Adrenal gland (tissue), 5 donors: ENCODE measurements around the gene ABHD14A.

Experiments
- CTCF ChIP-seq, 6 experiments: fragments of 450-650 bp in 4 of 6; fragments of 200-600 bp in 2 of 6; sonication (generic) in 1 of 6; IDR thresholded peaks; 1 replicate in 5 of 6; 2 replicates in 1 of 6; pipeline versions ENCODE4 v1.5.1 to v1.8.0; 2016 to 2021; ENCODE audit warnings: antibody characterized with exemption in 6 of 6, mild to moderate bottlenecking in 2 of 6, moderate library complexity in 1 of 6
- POLR2A ChIP-seq, 2 donors: fragments of 450-650 bp; IDR thresholded peaks; one replicate each; pipeline ENCODE4 v1.6.1; 2017; ENCODE audit warnings: antibody characterized with exemption in 2 of 2, mild to moderate bottlenecking in 2 of 2, moderate library complexity in 1 of 2
- donor health status: DM: no; HTN: no; CAD: no.

- TF ChIP-seq CTCF (IDR thresholded peaks at IDR 0.05): no peak
- no peak for TF ChIP-seq POLR2A (IDR thresholded peaks at IDR 0.05)
Observed at GRCh38 chr3:51961602-51962569, 13.0 kb upstream of the ABHD14A start.
